Sigmoid colon (tissue), 7 donors: ENCODE data around the gene C1orf116. TPM values are rescaled to one million over a fixed set of nuclear protein-coding genes. Genes with fewer than 3 reads are reported as not detected.

Experiments used
- DNase-seq: peaks from one replicate; pipeline ENCODE4 v3.0.0-alpha.2; 2019
- H3K27ac ChIP-seq, 4 donors: fragments of 200-600 bp; sonication (generic); one replicate each; pipeline ENCODE4 v1.5.1; 2016 to 2019; ENCODE audit warnings: mild to moderate bottlenecking in 1 of 4
- H3K27me3 ChIP-seq, 3 donors: fragments of 200-600 bp; sonication (generic); one replicate each; pipeline ENCODE4 v1.5.1; 2019; ENCODE audit warnings: mild to moderate bottlenecking in 1 of 3
- H3K36me3 ChIP-seq, 4 donors: fragments of 200-600 bp; sonication (generic); one replicate each; pipeline ENCODE4 v1.5.1; 2016 to 2019
- H3K4me1 ChIP-seq, 4 donors: fragments of 200-600 bp; sonication (generic); one replicate each; pipeline ENCODE4 v1.5.1; 2017 to 2019
- H3K4me3 ChIP-seq, 4 donors: fragments of 200-600 bp; sonication (generic); one replicate each; pipeline ENCODE4 v1.5.1; 2017 to 2019; ENCODE audit warnings: mild to moderate bottlenecking in 2 of 4, moderate library complexity in 1 of 4
- H3K9me3 ChIP-seq, 4 donors: fragments of 200-600 bp in 3 of 4; sonication (generic) in 3 of 4; one replicate each; pipeline versions ENCODE4 v1.5.1 to v1.6.1; 2013 to 2019
- CTCF ChIP-seq, 4 experiments: fragments of 450-650 bp in 3 of 4; fragments of 200-600 bp in 1 of 4; IDR thresholded peaks; one replicate each; pipeline ENCODE4 v1.5.1; 2016 to 2019; ENCODE audit warnings: antibody characterized with exemption in 4 of 4, mild to moderate bottlenecking in 3 of 4, moderate library complexity in 2 of 4
- EP300 ChIP-seq, 4 donors: sonication (generic); formaldehyde crosslinking; IDR thresholded peaks; one replicate each; pipeline ENCODE4 v1.6.1; 2017; ENCODE audit warnings: antibody characterized with exemption in 4 of 4
- POLR2A ChIP-seq, 2 donors: fragments of 450-650 bp; IDR thresholded peaks; one replicate each; pipeline ENCODE4 v1.6.1; 2016; ENCODE audit warnings: antibody characterized with exemption in 2 of 2, mild to moderate bottlenecking in 2 of 2, moderate library complexity in 2 of 2
- POLR2AphosphoS5 ChIP-seq, 4 donors: sonication (generic); formaldehyde crosslinking; IDR thresholded peaks; one replicate each; pipeline ENCODE4 v1.6.1; 2017; ENCODE audit warnings: antibody characterized with exemption in 4 of 4
- WGBS, 2 donors: extraction: QIAGEN DNeasy Blood & Tissue Kit; methylation state at CpG; one replicate each; pipeline ENCODE4 v1.1.7; 2013; 5-methylcytosine and 5-hydroxymethylcytosine counted together
- intact Hi-C: fragments of 100-400 bp; cut with DNase I; formaldehyde crosslinking; loops from one replicate; pipeline ENCODE4 v1.15.1; 2023
- polyA plus RNA-seq, 3 donors: library from polyadenylated mRNA; stranded (reverse); fragments of 200-250 nt; gene quantifications; one replicate each; pipeline ENCODE4 v1.2.3, GENCODE V29; 2013
- total RNA-seq, 4 donors: library from RNA; depleted of rRNA; stranded (reverse); fragments of >200 nt; gene quantifications; one replicate each; pipeline ENCODE4 v1.1.0, GENCODE V29; 2016
- donor health status: healthy with polysubstance abuse.
- donor health status: Bipolar disorder and iron deficiency.
- donor health status: healthy.

The C1orf116 gene
- total and polyA plus RNA-seq, 7 donors, result 0.14 to 22.4 (median 4.1) TPM; not detected in 1

DNA sequence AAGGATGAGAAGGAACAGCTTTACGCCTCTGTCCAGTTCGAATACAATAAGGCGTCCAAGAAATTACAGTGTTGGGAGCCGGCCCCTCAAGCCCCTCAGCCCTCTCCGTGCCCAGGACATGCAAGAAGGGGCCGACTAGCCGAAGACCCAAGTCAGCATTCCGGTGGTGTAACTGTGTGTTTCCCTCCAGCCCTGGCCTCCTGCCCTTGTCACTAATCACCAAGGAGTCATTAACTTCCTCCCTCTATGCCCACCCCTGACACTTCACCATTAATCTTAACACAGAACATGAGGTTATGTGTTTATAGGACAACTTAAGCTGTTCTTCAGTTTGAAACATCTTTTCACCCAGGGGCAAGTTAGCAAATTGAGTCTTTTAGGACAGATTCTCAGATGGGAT is 39.7 kb upstream of the C1orf116 start:
- no peaks in the 10 kb centered on the region for H3K9me3 ChIP-seq
- H3K27me3 ChIP-seq, result no peaks in the 10 kb centered on the region
- H3K4me3 ChIP-seq, result no peak overlapping the region
- intact Hi-C loops, result no loop called here
- H3K36me3 ChIP-seq, result peaks cover 6 to 67% (median 23%) of the 10 kb centered on the region in 4 donors
- H3K27ac ChIP-seq, result no peak overlapping the region
- TF ChIP-seq POLR2AphosphoS5 (IDR thresholded peaks at IDR 0.05), result no peak
- TF ChIP-seq POLR2A (IDR thresholded peaks at IDR 0.05), result no peak
- H3K4me1 ChIP-seq, result peaks cover 0 to 5% (median 0%) of the 10 kb centered on the region in 4 donors
- 78 to 90% methylated on average over 8 of the region's 8 CpGs for WGBS, 2 donors
- DNase-seq, result no peak

DNA sequence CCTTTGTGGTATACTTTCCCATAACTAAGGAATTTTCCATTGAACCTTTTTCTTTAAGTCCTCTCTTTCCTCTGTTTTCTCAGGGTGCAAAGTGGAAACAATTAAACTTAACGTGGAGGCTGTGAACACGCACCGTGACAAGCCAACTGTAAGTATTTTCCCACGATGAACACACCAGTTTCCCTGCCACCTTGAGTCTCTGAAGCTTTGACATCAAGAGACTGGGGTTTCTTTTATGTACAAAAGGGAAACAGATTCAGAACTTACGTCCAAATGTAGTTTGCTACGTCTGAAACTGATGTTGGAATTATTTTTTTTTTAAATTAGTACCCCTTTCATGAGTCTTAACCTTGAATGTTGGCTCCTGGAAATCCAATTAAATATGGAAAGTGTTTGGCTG is 38.9 kb upstream of the C1orf116 start:
- no peak for TF ChIP-seq CTCF (IDR thresholded peaks at IDR 0.05)
- no peak for TF ChIP-seq POLR2AphosphoS5 (IDR thresholded peaks at IDR 0.05)
- TF ChIP-seq POLR2A (IDR thresholded peaks at IDR 0.05), result no peak
- TF ChIP-seq EP300 (IDR thresholded peaks at IDR 0.05), result no peak
- WGBS, 2 donors, result 77 to 89% methylated on average over 6 of the region's 6 CpGs
- Histone ChIP-seq H3K9me3 (no peaks in the 10 kb centered on the region), H3K4me3 (no peak overlapping the region), H3K27me3 (no peaks in the 10 kb centered on the region), H3K36me3 (peaks cover 6 to 75% (median 25%) of the 10 kb centered on the region in 4 donors), H3K27ac (no peak overlapping the region), H3K4me1 (no peaks in the 10 kb centered on the region)
- intact Hi-C loops, result no loop called here
- DNase-seq, result no peak

DNA sequence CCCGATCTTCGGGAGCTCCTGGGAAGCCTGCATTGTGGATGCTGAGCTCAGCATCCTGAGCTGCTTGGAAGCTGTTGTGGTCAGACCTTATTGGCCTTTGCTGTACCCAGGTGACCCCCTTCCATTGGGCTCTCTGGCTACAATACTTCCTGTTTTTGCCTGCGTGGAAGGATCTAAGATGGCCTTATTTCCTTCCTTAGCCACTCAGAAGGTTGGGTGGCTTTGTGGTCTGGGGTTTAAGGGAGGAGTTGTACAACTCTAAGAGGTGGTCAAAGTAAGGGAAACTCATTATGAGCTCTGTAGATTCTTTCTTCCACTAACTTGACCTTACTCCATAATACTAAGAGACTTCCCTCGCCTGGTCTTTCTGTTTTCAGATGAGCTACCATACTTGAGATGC is 38.3 kb upstream of the C1orf116 start:
- no peaks in the 10 kb centered on the region for H3K27me3 ChIP-seq
- H3K4me1 ChIP-seq, result no peaks in the 10 kb centered on the region
- H3K36me3 ChIP-seq, result peaks cover 6 to 81% (median 25%) of the 10 kb centered on the region in 4 donors
- intact Hi-C loops, result no loop called here
- WGBS, 2 donors, result 80 to 87% methylated on average over 4 of the region's 4 CpGs
- no peak for DNase-seq
- H3K27ac ChIP-seq, result no peak overlapping the region
- no peaks in the 10 kb centered on the region for H3K9me3 ChIP-seq
- H3K4me3 ChIP-seq, result no peak overlapping the region
- TF ChIP-seq POLR2AphosphoS5 (IDR thresholded peaks at IDR 0.05), result no peak
- TF ChIP-seq CTCF (IDR thresholded peaks at IDR 0.05), result no peak
- TF ChIP-seq EP300 (IDR thresholded peaks at IDR 0.05), result no peak

DNA sequence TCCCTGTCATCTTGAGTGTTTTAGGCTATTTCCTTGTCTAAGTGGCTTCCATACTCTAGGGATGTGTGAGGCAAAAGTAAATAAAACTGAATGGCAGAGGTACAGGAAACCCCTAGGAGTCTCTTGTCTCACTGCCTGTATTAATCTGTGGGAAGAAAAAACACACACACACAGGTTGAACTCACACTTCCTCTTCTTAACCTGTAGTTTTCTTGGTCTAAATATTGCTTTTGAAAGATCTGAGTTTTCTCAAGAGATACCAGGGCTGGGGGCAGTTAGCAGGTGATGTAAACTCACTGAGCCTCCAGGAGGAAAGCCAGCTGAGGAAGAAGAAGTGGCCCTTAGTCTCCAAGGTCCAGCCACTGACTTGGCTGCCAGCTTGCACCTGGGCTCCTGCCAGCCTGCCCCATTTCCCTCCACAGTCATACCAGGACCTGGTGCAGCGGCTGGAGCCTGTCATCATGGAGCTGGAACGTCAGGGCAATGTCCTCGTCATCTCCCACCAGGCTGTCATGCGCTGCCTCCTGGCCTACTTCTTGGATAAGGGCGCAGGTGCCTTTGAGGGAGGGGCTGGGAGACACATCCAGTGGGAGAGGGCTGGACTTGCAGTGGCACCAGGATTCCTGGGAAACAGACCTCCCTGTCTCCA is 37.4 kb upstream of the C1orf116 start:
- Histone ChIP-seq H3K27ac (no peak overlapping the region), H3K4me1 (no peaks in the 10 kb centered on the region)
- intact Hi-C loops, result no loop called here

GRCh38 chr1:207069061-207069460 is 36.5 kb upstream of the C1orf116 start:
- Histone ChIP-seq H3K4me3 (no peak overlapping the region), H3K27ac (no peak overlapping the region), H3K4me1 (no peaks in the 10 kb centered on the region), H3K9me3 (no peaks in the 10 kb centered on the region), H3K27me3 (no peaks in the 10 kb centered on the region), H3K36me3 (peaks cover 6 to 93% (median 30%) of the 10 kb centered on the region in 4 donors)
- no peak for TF ChIP-seq CTCF (IDR thresholded peaks at IDR 0.05)
- no peak for TF ChIP-seq POLR2AphosphoS5 (IDR thresholded peaks at IDR 0.05)
- TF ChIP-seq POLR2A (IDR thresholded peaks at IDR 0.05), result no peak
- TF ChIP-seq EP300 (IDR thresholded peaks at IDR 0.05), result no peak
- no peak for DNase-seq
- intact Hi-C loops, result no loop called here
- WGBS, 2 donors, result 73 to 92% methylated on average over 3 of the region's 3 CpGs

More for the DNA sequence above, 37.4 kb upstream of the C1orf116 start:
- no peak for DNase-seq
- H3K4me3 ChIP-seq, result no peak overlapping the region
- TF ChIP-seq POLR2AphosphoS5 (IDR thresholded peaks at IDR 0.05) (no peak), CTCF (IDR thresholded peaks at IDR 0.05) (no peak), EP300 (IDR thresholded peaks at IDR 0.05) (no peak), POLR2A (IDR thresholded peaks at IDR 0.05) (no peak)
- no peaks in the 10 kb centered on the region for H3K9me3 ChIP-seq
- WGBS, 2 donors, result 92 to 94% methylated on average over 5 of the region's 5 CpGs
- H3K36me3 ChIP-seq, result peaks cover 6 to 89% (median 29%) of the 10 kb centered on the region in 4 donors
- H3K27me3 ChIP-seq, result no peaks in the 10 kb centered on the region
